Hepatic stellate cell (primary cell): ENCODE results near the gene SPTBN2.

Source experiments
- DNase-seq: peaks from one replicate; pipeline ENCODE4 v3.0.0; 2011; ENCODE audit warnings: low spot score

SPTBN2 gene

DNA sequence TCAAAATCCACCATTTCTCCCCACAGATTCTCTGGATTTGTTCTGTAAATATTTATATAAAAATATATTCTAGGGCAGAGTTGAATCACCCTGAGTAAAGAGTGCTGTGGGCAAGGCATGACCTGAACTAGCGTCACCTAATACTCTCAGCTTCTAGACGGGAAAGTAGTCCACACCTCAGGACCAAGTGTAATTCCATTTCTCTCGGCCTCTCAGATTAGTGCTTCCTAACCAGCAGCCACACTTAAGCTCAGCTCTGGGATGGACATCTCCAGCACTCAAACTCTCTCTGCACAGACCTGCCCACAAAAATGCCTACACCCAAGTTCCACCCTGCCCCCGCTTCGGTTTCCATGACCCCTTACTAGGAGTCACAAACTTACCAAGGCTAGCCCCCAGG is 5.3 kb downstream of the SPTBN2 start:
- no peak for DNase-seq

DNA sequence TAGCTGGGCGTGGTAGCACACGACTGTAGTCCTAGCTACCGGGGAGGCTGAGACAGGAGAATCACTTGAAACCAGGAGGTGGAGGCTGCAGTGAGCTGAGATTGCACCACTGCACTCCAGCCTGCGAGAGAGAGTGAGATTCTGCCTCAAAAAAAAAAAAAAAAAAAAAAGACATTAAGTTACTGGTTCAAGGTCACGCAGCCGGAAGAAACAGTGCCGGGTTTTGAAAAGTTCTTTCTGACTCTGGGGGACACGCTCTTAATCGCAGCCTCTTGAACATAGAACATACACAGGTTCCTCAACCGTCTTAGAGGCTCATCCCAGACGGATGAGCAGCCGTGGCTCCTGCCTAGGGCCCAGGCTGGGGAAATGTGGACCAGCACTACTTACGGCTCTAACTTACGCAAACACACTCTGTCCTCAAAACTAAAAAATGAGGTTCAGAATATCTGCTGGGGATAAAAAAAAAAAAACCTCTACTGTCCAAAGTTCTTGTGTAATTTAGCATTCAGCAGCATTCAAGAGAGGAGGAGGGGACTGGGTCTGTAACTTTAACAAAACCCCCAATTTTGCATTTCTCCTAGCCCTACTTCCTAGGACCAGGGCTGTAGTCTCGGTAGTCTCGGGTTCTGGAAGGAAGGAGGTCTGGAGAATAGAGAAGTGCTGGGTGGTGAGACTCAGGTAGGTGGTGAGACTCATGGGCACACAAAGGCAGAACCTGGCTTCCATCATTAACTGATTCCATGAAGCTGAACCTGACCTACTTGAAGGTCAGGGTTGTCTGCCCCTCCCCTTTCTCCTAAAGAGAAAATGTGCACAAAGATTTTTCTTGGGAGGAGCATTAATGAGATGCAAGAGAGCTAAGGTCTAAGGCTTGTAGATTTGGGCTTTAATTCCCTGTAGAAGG is 6.0 kb downstream of the SPTBN2 start:
- no peak for DNase-seq

DNA sequence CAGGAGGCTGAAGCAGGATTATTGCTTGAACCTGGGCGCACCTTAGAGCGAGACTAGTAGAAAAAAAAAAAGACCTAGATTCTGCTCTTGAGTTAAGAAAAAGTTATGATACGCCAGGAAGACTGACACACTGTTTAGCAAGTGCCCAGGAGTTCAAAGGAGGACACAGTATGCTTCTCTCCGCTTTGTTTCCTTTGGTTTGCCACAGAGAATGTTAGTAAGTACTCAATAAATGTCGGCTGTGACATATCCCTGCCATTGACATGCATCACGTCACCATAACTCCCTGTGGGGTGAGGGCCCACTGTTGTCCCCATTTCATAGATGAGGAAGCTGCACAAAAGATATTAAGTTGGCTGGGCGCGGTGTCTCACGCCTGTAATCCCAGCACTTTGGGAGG is 7.1 kb downstream of the SPTBN2 start:
- no peak for DNase-seq

DNA sequence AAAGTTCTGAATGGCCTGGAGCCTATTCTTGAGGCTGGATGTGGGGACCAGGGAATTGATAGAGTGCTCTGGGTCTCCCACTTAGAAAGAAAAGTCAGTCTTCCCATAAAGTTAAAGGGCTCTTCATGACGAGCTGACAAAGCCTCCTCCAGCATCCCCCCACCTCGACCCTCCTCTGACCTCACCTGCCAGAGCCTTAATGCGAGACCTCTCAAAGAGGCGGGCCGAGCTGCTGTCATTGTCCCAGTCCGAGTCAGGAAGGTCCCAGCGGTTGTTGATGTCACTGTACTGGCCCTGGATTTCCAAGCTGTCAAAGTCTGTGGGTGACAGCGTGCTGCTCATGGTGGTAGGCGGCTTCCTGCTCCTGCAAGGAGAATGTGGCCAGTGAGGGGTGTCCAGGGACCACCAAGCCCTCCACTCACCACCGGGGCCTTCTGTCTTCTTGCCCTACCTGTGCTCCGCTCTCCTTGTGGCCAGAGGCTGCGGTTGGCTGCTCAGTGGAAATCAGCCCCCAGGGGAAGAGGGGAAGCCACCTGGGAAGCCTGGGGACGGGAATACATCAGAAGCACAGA is 8.0 kb downstream of the SPTBN2 start:
- DNase-seq, result no peak

DNA sequence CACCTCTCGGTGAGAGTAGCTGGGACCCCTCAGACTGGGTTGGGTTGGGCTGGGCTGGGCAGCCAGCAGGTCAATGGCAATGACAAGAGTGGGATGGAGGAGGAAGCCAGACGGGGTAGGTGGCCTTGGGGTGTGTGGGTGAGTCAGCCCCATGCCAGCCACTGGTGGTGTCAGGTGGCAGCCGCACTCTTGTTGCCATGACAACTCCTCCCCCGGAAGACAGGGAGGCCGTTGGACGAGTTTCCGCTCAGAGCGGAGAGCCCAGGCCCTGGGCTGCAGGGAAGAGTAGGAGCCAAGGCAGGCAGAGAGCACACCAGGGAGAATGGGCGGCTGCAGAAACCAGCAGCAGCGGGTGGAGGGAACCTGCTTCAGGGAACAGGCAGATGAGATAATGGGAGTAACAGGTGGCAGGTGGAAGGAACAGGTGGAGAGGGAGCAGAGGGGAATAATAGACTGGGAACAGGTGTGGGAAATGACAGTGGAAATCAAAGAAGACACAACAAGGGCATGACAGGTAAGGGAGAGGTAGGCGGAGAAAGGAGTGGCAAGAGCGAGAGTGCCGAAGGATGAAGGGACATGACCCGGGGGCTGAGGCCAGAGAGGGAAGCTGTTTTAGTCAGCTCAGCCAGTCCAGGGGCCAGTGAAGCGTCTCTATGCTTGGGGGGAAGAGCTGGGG is 8.7 kb downstream of the SPTBN2 start:
- DNase-seq, result peak; percentile 46

DNA sequence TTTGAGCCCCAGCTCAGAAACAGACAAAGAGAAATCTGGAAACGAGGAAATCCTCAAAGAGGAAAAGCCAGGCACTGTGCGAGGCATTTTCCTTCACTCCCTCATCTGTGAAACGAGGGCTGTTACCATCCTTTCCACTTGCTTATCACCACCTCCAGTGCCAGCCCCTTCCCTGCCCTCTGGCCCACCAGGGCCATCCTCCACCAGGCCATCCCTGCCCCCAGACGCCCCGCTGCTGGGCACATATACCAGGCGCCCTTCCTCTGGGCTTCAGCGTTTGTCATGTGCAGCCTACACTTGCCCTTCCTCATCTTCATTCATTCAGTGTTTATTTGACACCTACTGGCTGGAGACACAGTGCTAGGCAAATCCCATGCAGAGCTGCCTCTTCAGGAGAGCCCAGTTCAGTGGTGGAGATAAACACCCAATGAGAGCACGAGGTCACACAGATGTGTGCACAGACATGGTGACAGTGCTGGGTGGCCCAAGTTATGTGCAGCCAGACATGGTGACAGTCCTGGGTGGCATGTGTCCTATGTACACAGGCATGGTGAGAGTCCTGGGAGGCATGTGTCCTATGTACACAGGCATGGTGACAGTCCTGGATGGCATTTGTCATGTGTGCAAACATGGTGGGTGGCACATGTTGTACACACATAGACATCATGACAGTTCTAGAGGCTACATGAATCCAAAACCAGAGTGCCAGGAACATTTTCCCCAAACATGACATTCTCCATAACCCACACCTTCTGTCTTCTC is 9.7 kb downstream of the SPTBN2 start:
- DNase-seq, result no peak

DNA sequence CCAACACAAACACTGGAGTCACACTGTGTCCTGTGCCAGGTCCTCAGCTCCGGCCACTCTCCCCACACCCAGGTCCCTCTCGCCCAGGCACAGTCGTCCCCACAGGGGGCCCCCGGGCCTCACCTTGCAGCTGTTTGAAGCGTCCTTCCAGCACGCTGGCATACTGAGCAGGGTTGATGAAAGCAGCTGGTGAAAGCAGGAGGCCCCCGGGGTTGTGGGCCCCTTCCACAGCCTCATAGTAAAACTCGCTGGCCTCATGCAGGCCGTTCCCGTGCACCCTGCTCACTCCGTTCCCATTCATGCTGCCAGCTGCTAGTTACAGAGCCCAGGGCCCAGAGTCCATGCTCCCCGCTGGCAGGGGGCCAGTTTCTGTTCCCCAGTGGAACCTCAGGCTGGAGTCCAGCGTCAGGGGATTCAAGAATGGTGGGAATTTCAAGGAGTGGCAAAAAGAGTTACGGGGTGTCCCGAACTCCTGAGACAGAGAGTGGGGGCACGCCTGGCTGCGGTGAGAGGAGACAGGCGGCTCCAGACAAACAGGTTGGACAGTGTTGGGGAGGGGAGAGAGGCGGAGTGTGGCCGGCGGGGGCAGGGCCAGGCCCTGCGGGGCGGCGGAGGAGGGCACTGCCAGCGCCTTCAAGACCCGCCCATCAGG is 10.6 kb downstream of the SPTBN2 start:
- DNase-seq, result no peak

DNA sequence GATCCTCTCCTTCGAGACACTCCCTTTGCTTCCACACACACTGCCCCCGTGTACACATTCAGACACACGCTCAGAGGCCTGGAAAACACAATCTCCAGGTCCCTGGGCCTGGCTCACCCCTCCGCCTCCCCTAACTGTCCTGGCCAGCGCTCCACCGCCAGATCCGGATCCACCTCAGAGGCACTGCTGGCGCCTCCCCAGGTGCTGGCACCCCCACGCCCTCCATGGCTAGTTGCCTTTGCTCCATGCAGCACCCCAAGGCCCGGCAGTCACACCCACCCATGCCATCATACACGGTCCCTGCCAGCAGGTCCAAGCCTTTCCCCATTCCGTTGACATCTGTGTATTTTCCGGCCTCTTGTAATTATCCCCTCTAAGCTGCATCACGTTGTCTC is 11.1 kb downstream of the SPTBN2 start:
- DNase-seq, result no peak

DNA sequence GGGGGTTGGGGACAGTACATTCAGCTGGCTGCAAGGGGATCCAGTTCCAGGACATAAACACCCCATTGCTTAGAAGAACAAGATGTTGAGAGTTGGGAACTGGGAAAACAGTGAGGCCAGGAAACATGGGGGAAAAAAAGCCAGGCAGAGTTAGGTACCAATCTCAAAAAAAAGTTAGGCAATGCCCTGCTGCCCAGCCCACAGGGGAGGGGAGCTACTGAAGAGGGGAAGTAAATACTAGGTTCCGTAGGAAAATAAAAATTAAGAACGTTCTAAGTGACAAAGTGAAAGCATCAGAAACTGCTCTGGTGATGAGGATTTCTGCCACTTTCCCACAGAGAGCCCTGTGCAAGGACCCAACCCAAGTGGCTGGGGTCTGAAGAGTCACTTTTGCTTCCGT is 12.0 kb downstream of the SPTBN2 start:
- no peak for DNase-seq

DNA sequence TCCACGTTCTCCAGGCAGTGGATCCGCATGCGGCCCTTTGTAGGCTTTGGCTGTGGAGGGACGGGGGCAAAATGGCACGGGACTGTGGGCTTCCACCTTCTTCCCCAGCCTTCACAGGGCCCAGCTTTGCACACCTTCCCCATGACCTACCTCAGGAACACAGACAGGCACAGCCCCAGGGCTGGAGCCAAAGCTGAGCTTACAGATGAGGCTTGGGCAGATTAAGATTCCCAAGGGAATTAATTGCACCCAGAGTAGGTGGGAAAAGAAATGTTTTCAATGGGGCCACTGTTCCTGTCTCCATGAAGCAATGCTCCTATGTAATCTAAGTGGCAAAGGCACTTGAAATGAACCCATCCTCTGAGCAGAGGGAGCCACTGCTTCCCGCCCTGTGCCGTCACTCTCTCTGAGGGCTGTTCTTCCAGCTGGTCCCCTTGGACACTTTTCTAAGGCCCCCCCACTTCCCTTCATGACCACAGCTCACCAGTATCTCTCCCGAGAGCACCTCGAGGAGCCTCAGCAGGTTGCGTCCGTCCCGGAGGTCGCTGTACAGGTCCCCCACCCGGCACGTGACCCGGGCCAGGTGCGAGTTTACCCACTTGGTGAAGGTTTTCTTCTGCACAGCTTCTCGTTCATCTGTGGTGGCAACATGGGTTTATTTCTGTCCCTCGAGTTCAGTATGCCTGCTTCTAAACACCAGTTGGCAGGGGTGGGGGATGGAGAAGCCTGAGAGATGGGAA is 13.5 kb downstream of the SPTBN2 start:
- DNase-seq, result no peak

DNA sequence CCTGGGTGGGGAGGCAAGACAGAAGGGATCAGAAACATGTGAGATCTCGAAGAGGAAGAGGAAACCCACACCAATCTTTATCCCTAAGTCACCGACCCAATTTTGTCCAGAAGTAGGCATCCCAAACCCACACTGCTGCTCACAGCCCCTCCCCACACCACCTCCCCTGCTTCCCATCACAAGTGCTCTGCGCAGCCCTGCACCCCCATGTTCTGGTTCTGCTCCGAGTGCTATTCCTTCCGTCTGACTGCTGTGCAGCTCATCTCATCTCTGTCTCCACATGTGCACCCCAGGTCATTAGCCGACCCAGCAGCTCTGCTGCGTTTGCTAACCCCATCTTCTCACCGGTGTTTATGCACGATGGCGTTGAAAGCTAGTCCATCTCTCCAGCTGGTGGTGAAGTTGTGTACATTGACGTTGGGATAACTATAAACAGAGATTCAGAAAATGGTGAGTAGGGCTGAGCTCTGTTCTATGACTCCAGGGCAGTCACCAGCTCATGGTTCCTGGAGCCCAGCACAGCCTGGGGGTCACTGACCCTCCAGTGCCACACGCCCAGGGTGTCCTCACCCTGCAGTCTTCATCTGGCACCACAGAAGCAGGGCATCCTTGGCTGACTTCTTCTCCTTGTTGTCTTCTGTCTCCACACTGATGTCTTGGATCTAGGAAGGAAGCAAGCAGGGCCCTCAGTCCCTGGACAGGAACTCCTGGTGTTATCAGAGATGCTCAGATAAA is 15.1 kb downstream of the SPTBN2 start:
- DNase-seq, result no peak

DNA sequence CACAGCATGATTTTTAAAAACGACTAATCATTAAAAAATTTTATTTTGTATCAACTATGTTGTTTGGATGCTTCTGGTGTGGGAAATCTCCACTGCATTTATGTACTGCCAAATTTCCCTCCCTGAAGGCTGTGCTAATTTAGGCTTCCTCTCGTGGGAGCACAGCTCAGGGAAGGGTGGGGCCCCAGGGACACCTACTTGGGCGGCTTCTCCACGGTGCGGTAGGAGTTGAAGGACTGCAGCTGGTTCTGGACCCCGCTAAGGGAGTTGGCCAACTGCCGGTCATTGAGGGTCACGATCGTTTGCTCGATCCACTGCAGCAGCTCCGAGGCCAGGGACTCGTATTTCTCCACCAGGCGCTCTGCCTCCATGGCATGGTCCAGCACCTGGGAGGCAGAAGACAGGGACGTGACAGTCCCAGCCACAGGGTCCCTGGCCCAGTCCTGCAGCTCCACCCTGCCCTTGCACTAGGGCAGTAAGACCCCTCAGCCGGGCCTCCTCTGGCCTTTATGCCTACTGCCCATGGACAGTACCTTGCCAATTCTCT is 18.6 kb downstream of the SPTBN2 start:
- DNase-seq, result no peak

DNA sequence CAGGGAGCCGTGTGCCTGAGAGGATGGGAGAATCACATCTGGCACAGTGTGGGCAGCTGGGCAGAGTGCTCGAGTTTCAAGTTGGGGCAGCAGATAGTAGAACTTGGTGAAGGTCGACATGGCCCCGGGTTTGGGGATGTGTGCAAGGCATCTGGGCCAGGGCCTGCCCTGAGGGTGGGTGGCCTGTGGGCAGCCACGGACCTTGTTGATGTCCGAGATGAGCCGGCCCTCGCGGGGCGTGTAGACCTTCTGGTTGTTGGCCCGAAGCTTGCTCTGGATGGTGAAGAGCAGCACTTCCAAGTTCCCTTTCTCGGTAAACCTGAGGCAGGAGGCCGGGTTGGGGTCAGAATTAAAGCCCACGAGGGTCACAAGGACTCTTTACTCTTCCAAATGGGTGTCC is 20.3 kb downstream of the SPTBN2 start:
- DNase-seq, result no peak

DNA sequence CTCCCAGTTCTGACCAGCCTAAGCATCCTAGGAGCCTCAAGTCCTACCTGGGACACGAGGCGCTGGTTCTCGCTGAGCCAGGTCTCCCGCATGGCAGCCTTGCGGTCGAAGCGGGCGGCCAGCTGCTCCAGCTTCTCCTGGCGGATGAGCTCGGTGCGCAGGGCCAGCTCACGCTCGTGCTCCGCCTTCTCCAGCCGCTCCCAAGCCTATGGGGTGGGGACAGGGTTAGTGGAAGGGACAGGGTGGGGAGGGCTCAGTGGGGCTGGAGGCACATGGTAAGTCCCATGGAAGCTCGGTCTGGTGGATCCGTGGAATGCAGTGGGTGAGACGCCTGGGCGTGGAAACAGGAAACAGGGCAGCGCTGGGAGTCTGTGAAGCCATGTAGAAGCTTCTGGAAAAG is 20.9 kb downstream of the SPTBN2 start:
- no peak for DNase-seq

DNA sequence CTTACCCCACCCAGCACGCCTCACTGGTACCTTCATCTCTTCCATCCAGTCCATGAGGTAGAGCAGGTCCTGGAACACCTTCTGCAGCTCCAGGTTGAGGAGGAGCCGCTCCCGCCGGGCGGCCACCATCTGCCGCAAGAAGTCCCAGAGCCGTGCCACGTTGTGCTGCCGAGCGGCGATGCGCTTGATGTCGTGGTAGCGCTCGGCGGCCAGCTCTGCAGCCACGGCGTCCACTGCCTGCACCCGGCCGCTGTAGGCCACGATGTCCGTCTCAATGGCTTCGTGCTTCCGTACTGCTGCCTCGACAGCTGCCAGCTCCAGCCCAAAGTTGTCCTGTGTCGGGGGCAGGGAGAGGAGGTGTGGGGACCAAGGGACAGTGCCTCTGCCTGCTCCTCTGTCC is 21.5 kb downstream of the SPTBN2 start:
- DNase-seq, result no peak

DNA sequence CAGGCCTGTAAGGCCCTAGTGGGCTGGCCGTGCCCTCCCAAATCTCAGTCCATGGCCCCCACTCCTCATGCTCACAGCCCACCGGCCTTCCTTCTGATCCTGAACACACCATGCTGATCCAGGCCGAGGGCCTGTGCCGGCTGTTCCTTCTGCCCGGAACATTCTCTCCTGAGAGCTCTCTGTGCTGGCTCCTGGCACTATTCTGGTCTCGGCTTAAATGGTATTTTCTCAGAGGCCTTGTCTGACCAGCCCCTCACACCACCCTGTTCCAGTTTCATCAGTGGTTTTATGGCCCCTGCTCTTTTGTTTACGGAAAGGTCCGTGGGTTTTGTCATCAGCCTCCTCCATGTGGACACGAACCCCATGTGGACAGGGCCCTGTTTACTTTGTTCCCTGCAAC is 22.0 kb downstream of the SPTBN2 start:
- no peak for DNase-seq

DNA sequence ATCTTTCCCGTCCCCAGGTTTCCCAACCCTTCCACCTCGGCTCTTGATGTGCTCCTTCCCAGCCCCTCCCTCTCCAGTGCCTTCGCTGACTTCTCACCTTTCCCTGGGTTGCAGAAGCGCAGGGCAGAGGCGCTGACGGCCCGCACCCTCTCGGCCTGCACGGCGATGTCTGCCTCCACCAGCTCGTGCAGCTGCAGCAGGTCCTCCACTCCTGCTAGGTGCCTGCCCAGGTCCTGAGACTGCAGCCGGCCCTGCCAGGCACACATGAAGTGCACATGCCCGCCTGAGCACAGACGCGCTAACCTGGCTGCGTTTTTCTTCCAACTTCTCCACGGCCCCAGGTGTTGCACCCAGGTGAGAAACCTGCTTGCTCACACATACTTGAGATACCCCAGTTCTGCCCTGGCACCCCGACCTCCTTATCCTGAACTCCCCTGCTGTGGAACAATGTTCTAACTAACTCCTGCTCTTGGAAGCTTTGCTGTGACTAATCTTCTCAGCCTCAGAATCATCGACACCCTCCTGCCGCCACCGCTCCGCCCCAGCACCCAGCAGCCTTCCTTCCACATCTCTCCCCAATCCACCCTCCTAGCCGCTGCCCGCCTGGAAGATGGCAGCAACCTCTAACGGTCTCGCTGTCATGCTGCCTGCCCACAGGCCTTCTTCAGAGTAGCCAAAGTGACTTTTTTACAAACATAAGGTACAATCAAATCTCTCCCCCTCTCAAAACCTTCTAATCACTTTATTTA is 23.3 kb downstream of the SPTBN2 start:
- DNase-seq, result no peak

DNA sequence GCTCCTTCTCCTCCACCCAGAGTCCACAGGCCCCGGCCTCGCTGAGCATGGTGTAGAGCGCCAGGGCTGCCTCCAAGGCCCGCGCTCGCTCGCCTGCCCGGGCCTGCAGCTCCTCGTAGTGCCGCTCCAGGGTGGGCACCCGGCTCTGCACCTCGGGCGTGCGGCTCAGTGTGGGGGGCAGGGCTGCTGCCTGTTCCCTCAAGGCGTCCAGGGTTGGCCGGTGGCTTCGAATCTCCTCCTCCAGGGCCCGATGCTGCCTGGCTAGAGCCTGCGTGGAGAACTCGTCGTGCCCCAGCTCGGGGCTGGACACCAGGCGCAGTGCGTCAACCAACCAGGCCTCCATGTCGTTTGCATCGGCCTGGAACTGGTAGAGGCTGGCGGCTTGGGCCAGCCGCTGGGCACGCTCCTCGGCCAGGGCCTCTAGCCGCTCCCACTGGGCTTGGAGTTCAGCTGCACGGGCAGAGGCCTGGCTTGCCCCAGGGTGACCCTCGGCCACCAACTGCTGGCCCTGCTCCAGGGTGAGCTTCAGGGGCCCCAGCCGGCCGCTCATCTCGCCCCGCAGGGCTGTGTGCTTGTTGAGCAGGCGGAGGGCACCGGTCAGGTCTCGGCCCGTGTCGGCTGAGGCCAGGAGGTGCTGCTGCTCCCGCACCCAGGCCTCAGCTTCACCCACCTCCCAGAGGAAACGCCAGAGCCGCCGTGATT is 24.2 kb downstream of the SPTBN2 start:
- DNase-seq, result no peak
